Fibroblast of peridontal ligament (primary cell): ENCODE measurements around the gene ITGA2B.
A peak's percentile ranks its signal among the peaks of the same experiment; 100 is the strongest.
"Not testable (repeated sequence)": the region's sequence is repeated elsewhere in the genome, so short reads cannot be mapped to it uniquely, and the experiment has no call there.

Source experiments
- DNase-seq: peaks from one replicate; pipeline ENCODE4 v3.0.0-alpha.2; 2010; ENCODE audit errors: extremely low read depth

ITGA2B gene

GRCh38 chr17:44390250-44390870, 911 bp upstream of the ITGA2B start:
- DNase-seq, result no peak

DNA sequence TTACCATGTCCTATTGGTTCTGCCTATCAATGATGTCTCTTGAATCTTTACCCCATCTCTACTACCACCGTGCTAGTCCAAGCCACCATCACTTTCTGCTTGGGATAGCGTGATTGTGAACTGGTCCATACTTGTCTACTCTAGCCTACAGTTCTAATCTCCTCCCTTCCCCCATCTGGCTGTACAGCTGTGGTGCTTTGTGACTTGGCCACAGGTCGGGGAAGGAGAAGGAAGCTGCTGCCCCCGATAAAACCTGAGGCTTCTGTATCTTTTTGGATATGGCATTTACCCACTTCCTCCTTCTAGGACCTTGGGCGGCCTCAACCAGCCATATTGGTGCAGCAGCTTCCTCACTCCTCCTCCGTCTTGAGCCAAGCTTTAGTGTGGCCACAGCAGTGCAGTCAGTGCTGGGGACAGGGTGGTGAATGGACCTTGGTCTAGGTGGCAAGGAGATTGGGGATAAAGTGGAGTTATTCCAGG, 314 bp upstream of the ITGA2B start:
- no peak for DNase-seq

DNA sequence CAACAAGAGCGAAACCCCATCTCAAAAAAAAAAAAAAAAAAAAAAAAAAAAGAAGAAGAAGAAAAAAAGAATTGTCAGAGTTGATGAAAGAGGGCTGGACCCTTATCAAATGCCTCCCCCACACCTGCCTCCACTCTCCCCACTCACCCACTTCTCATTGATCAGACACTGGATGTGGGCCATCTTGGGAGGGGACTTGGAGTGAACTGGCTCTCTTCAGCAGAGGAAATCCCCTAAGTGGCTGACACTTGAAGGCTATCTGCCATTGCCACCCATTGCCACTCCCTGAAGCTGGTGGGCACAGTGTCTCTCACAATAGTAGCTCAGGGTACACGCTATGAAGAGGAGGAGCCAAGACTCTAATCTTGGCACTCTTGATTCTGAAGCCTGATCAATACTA, 1.6 kb downstream of the ITGA2B start:
- DNase-seq, result no peak

DNA sequence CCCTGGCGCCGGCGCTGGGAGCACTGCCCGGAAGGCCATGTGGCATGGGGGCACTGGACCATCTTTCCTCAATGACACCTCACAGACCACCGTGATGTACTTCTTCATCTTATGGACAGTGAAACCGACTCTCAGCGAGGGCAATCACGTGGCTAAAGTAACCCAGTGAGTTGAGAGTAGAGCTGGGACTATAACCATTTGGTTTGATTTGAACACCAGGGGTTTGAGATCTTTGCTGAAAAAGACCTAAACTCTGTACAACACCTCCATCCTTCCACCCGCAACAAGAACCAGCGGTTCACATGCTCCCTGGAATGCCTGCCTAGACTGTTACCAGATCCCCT, 3.3 kb downstream of the ITGA2B start:
- DNase-seq, result no peak

DNA sequence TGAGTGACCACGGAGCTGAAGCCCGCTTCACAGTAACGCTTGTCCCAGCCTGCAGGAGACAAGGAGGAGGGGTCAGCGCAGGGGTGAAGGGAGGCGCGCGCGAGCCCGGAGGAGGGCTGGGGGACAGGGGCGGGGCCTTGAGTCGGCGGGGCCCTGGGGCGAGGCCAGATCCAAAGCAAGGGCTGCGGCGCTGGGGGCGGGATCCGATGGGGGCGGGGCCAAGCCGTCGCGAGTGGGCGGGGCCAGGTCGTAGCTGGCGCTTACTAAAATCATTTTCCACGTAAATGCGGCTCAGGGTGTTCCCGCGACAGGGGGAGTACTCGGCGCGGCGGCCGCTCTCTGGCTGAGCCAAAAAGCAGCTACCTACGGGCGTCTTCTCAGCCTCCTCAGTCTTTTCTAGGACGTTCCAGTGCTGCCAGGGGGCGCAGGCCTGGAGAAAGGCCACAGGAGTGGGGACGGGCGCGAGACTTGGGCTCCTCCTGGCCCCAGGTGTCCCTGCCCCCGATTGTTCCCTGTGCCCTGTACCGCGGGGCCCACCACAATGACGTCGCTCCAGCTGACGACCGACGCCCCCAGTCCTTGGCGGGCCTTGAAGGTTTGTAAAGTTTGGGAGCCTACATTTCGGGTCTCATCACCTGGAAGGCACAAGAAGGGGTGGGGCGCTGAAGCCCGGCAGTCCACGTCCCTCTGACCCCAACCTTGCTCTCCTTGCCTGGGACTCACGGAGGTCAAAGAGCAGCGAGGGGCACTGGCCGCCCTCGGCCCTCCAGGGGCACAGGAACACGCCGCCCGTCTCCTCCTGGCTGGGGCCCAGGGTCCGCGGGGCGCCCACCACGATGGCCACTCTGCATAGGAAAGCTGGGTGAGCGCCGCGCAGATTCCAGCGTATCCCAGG, 3.9 kb downstream of the ITGA2B start:
- DNase-seq, result peak; percentile 55

DNA sequence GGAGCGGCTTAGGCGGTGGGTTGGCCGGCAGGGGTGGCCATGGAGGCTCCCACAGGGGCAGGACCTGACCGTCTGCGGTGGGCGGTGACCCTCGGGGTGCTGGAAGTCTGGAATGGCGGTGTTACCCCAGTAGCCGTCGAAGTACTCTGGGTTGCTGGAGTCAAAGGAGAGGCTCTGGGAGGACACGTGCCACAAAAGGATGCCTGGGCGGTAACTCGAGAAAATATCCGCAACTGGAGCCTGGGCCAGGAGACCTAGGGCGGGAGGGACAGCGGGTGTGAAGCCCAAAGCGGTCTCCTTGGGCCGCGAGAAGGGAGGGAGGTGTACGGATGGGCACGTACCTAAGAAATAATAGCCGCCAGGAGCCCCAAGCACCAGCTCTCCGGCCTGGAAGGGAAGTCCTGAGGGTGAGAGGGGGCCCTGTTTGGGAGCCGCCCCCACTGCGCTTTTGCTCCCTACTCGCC, 4.6 kb downstream of the ITGA2B start:
- DNase-seq, result no peak

DNA sequence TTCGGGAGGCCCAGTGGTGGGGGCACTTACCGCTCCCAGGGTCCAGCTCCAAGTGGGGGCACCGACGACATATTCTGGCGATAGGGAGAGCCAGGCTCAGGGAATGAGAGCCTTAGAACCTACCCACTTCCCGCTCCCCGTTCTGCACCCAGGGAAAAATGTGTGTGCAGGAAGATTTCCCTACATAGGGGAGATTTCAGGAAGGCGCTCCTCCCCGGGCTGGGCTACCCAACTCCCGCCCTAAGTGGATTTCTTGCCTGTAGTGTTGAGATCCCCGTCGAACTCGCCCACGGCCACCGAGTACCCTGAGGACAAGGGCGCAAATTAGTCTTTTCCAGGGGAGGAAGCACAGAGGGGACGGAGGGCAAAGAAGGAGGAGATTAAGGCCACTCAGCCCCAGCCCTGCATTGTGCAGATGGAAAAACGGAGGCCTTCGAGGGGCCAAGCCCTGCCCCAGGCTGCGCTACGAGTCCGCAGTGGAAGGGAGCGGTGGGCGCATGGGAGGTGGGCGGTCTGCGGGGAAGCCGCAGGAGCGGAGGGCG, 5.1 kb downstream of the ITGA2B start:
- no peak for DNase-seq

DNA sequence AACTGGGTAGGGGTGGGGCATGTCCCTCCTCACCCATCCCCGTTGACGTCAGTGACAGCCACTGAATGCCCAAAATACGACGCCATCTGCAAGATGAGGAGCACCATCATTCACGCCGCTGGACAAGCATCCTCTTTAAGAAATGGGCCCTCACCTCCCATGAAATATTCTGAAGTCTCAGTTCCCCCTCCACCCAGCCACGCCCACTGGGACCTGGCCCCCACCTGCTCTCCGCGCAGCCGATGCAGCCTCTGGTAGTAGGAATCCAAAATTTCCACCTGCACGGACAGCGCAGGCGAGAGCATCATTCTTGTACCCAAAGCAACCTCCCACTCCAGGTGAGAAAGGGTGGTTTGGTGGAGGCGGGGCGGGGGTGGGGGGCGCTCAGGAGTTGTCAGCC, 5.6 kb downstream of the ITGA2B start:
- DNase-seq, result no peak

- DNase-seq, result no peak
Measured at GRCh38 chr17:44383363-44383762, 6.1 kb downstream of the ITGA2B start.

- no peak for DNase-seq
Measured at GRCh38 chr17:44382917-44383316, 6.5 kb downstream of the ITGA2B start.

- DNase-seq, result no peak
Measured at GRCh38 chr17:44381810-44382305, 7.6 kb downstream of the ITGA2B start.

DNA sequence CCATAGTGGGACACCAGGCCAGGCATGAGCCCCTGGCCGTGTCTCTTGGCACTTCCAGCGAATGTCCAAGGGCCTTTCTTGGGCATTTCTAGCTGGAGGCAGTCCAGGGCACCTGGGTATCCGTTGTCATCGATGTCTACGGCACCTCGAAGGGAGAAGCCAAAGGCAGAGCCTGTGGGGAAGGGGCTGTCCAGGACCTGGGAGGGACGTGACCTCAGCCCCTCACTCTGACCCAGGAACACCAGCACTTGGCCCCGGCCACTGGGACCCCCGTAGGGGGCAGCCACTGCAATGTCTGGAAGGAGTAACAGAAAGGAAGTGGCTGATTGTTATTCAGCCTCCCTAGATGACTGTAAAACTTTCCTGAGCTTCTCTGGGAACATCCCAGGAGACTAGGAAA, 8.7 kb downstream of the ITGA2B start:
- DNase-seq, result no peak

- no peak for DNase-seq
Measured at GRCh38 chr17:44379887-44380286, 9.6 kb downstream of the ITGA2B start.

- DNase-seq, result no peak
Measured at GRCh38 chr17:44378171-44378705, 11.2 kb downstream of the ITGA2B start.

DNA sequence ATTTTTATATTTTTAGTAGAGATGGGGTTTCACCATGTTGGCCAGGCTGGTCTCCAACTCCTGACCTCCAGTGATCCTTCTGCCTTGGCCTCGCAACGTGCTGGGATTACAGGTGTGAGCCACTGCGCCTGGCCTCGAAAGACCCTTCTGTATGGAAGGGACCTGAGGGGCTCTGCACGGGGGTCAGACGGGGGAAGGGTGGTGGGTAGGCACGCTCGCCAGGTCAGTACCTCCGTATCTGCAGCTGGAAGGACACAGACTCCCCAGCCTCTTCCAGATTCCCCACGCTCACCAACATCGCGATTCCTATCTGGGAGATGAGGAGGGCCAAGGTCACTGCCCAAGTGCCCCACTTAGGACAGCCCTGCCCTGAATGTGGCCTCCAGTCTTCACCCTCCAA, 12.7 kb downstream of the ITGA2B start:
- no peak for DNase-seq

- no peak for DNase-seq
Measured at GRCh38 chr17:44376124-44376523, 13.3 kb downstream of the ITGA2B start.

GRCh38 chr17:44375196-44376017, 14.0 kb downstream of the ITGA2B start:
- no peak for DNase-seq

GRCh38 chr17:44374306-44375195, 14.9 kb downstream of the ITGA2B start:
- no peak for DNase-seq

DNA sequence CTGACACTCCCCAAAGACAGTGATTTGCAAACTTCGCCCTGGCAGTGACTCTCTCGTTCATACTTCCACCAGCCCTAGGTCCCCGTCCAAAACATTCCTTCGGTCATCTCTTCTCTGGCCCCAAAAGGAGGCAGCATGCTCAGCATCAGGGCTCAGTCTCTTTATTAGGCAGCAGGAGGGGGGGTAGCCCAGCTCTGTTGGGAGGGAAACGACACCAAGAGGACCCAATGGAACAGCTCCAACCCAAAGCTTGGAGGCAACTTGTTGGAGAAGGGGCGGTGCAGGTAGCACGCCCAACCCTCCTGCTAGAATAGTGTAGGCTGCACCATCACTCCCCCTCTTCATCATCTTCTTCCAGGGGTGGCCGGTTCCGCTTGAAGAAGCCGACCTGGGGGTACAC, 17.4 kb downstream of the ITGA2B start:
- DNase-seq, result no peak

- not testable (repeated sequence) for DNase-seq
Measured at GRCh38 chr17:44369414-44370023, 19.9 kb downstream of the ITGA2B start.
